Activated naive CD4-positive, alpha-beta T cell treated with anti-CD3 and anti-CD28 coated beads, Interleukin-2, amount 50 U/mL, for 72 hours (primary cell): Measurements from ENCODE around the gene ADI1. TPM values are rescaled to one million over a fixed set of nuclear protein-coding genes. Genes with fewer than 3 reads are reported as not detected.
A peak's percentile ranks its signal among the peaks of the same experiment; 100 is the strongest.
"Not testable (repeated sequence)": the region's sequence is repeated elsewhere in the genome, so short reads cannot be mapped to it uniquely, and the experiment has no call there.

Source experiments
- ATAC-seq, 2 donors: fragments of 150-1000 bp; cut with Tn5 transposase; 2 replicates each; pipeline ENCODE4 v1.10.0; 2021; ENCODE audit warnings: mild to moderate bottlenecking in 2 of 2, moderate library complexity in 2 of 2
- DNase-seq, 2 donors: peaks; one replicate each; pipeline ENCODE4 v3.0.0; 2021 to 2022; ENCODE audit warnings: low spot score in 2 of 2
- H3K27ac Mint-ChIP-seq, 2 donors: one replicate each; pipeline ENCODE4 v1.8.0; 2022; ENCODE audit warnings: mild to moderate bottlenecking in 2 of 2, mixed read lengths in 2 of 2
- H3K36me3 Mint-ChIP-seq, 2 donors: one replicate each; pipeline ENCODE4 v1.8.0; 2022; ENCODE audit warnings: mixed read lengths in 2 of 2
- H3K9me3 Mint-ChIP-seq, 2 donors: one replicate each; pipeline ENCODE4 v1.8.0; 2022; ENCODE audit warnings: mixed read lengths in 2 of 2
- total RNA-seq, 2 donors: library from RNA; stranded (reverse); gene quantifications; one replicate each; pipeline ENCODE4 v1.2.3, GENCODE V29; 2022

ADI1 gene
- total RNA-seq, 2 donors from 2014 or later = 29.3 to 39.3 TPM

DNA sequence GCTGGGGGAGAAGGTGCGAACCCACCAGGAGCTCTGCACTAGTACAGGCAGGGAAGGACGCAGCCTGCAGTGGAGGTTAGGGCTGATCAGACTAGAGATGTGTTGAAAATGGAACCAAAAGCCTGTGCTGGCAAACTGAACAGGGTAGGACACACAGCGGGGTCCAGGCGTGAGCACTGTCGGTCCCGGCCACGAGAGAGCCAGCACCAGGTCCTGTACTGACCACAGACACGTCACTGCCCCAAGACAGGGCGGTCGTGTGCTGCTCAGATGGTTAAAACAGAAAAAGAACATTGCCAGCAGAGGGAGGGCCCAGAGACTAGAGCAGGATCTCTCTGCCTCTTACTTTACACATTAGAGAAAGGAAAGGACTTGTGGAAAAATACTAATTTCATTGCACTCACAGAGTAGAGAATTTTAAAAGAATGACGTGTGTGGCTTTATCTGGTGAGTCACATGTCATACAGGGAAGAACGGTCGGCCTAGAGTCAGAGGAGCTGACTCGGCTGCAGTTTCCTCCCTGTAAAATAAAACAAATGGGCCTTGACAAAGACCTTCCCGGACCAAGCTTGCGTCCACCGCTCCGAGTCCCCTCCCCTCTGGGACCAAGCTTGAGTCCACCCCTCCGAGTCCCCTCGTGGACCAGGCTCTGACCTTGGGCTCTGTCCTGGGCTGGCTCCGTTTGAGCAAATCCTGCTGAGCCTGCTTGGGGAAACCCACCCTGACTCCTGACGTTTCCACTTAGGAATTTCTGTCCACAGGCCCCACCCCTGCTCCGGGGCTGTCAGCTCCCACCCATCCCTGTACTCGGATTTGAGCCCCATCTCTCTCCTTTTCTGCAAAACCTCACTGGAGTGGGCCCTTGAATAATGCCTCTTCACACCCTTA, 16.7 kb upstream of the ADI1 start:
- Mint-ChIP-seq H3K27ac (peak overlapping the region; percentile 76 to 87), H3K9me3 (no peaks in the 10 kb centered on the region), H3K36me3 (peaks cover 0 to 7% of the 10 kb centered on the region in 2 donors)
- DNase-seq (no peak), ATAC-seq (peak; percentile 69 to 86)

DNA sequence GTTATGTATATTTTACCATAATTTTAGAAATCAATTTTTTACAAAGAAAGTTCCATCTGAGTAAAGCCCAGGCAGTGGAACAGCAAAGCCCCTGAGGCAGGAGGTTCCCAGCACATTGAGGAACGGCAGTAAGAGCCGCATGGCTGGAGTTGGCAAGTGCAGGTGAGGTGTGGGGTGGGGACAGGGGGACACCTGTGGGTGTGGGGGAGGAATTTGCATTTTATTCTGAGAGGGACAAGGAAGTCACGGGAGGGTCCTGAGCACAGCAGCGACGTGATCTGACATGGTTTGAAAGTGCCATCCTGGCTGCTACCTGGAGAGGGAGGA, 16.1 kb upstream of the ADI1 start:
- no peaks in the 10 kb centered on the region for H3K9me3 Mint-ChIP-seq
- peak overlapping the region in 1 of 2 donors; percentile 87 for H3K27ac Mint-ChIP-seq
- no peak for ATAC-seq
- H3K36me3 Mint-ChIP-seq = peaks cover 0 to 7% of the 10 kb centered on the region in 2 donors
- no peak for DNase-seq

DNA sequence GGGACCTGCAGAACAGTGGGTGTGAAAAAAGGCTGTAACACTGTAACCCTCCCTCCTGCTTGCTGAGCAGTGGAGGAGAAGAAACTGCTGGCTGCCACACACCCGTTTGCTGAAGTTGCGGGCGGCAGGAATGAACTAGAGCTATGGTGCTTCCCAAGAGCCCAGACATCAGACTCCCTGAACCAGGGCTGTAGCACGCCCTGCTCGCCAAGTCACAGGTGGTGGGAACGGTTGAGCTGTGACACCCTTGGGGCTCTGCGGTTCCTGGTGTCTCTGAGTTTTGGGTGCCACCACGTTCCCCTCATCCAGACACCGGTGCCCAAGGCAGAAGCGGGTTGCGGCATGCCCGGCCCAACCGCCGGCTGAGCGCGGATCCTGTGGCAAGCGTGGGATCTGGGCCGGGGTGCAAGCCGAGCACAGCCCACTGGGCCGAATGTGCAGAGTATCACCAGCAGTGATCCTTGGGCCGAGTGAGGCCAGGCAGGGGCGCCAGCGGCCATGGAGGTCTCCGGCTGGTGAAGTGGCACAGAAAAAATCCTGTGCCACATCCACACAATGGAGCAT, 15.0 kb upstream of the ADI1 start:
- ATAC-seq (no peak), DNase-seq (no peak)
- Mint-ChIP-seq H3K9me3 (no peaks in the 10 kb centered on the region), H3K27ac (no peak overlapping the region), H3K36me3 (peaks cover 0 to 1% of the 10 kb centered on the region in 2 donors)

DNA sequence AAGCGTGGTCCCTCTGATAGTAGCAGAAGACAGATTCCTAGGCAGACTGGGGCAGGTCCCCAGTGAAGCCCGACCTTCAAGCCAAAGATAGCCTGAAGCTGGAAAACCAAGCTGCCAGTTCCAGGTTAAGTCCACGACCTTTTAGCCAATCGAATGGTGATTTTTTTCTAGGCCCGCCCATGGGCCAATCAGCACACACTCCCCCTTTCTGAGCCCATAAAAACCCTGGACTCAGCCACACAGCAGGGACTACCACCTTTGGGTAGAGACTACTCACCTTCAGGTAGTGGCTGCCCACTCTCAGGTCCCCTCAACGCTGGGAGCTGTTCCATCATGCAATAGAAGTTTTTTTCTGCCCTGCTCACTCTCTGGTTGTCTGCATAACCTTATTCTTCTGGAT, 14.5 kb upstream of the ADI1 start:
- H3K36me3 Mint-ChIP-seq = no peaks in the 10 kb centered on the region
- DNase-seq (no peak), ATAC-seq (no peak)
- no peak overlapping the region for H3K27ac Mint-ChIP-seq
- no peaks in the 10 kb centered on the region for H3K9me3 Mint-ChIP-seq

DNA sequence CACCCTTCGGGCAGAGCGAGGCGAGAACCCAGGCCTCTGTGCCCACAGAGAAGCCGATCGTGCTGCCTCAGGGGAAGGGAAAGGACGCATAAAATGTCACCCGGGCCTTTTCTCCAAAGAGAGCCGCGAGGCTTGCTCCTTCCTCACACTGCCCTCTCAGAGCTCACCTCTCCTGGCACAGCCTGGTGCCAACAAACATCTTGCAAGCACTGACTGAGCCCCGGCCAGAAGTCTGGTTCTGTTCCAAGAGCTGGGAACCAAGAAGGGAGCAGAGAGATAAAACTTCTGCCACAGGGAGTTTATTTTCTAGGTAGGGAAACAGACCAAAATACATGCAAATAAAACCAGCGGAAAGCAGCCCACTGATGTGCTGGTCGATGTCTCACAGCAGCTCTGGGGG, 13.6 kb upstream of the ADI1 start:
- Mint-ChIP-seq H3K27ac (no peak overlapping the region), H3K36me3 (no peaks in the 10 kb centered on the region), H3K9me3 (no peaks in the 10 kb centered on the region)
- DNase-seq (no peak), ATAC-seq (no peak)

DNA sequence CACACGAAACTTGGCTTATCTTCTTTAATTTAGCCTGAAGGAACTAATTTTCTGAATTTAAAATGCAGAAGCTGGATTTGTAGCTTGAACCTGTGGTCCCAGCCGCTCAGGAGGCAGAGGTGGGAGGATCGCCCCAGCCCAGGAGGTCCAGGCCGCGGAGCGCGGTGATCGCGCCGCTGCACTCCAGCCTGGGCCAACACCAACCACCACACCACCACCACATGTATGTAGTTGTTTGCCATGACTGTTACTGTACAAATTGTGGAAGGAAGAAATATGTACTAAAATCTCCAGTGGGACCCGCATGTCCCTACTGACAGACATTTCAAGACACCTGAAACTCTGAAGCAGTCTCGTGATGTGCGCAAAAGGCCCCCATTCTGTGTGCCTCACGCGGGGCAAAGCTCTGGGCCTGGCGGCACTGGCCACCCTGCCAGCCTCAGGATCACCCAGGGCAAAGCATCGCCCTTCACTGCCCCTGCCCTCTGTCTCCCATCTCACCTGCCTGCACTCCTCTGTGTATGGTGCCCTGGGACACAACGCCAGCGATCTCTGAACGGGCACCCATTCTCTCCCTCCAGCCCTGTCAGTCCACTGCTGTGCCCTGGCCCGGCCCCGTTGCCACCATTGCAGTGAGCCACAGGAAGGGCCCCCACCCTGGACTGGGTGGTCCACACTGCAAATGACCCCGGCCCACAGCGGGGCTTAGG, 10.1 kb upstream of the ADI1 start:
- Mint-ChIP-seq H3K36me3 (no peaks in the 10 kb centered on the region), H3K27ac (no peak overlapping the region), H3K9me3 (no peaks in the 10 kb centered on the region)
- ATAC-seq = no peak
- no peak for DNase-seq

DNA sequence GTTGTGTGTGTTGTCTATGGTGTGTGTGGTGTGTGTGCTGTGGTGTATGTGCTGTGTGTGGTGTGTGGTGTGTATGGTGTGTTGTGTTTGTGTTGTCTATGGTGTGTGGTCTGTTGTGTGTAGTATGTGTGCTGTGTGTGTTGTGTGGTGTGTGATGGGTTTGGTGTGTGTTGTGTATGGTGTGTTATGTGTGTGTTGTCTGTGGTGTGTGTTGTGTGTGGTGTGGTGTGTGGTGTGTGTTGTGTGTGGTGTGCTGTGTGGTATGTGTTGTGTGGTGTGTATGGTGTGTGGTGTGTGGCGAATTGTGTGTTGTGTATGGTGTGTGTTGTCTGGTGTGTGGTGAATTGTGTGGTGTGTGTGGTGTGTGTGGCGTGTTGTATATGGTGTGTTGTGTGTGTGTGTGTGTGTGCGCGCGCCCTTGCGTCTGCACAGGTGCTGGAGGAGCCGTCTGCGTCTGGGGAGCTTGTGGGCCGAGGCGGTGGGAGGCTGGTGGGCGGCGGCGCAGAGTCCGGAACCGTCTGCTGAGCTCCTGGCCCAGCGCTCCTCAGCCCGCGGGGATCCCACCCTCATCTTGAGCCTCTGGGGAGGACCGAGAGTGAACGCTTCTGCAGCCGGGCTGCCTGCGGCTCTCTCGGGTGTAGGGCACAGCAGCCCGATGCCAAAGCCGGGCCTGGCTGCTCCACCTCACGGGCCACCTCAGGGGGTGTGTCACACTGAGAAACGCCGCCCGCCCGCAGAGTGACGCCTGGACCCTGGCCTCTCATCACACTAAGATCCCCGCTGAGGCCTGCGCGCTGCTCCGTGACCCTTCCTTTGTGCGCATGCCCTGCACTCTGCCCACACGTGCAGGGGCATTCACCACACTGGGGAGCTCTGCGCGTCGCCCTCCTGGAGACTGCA, 8.8 kb upstream of the ADI1 start:
- no peaks in the 10 kb centered on the region for H3K36me3 Mint-ChIP-seq
- no peaks in the 10 kb centered on the region for H3K9me3 Mint-ChIP-seq
- no peak overlapping the region for H3K27ac Mint-ChIP-seq
- ATAC-seq = peak in 1 of 2 donors; percentile 32
- no peak for DNase-seq

DNA sequence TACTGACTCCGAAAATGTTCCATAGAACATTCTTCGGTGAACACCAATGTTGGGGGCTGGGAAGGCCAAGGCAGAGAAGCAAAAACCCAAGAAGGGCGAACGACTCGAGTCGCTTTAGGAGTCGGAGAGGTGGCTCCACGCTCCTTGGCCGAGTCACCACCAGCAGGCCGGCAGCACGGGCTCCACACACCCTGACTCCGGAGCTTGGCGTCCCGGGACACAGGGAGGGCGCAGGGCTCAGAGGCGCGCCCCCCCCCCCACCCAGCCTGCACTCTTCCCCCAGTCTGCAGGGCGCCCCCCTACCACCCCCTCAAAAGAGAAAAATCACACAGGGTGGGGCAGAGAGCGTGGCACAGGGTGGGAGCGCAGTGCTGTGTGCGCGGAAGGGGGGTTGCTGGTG, 7.5 kb upstream of the ADI1 start:
- Mint-ChIP-seq H3K36me3 (no peaks in the 10 kb centered on the region), H3K9me3 (no peaks in the 10 kb centered on the region), H3K27ac (no peak overlapping the region)
- ATAC-seq (no peak), DNase-seq (no peak)

DNA sequence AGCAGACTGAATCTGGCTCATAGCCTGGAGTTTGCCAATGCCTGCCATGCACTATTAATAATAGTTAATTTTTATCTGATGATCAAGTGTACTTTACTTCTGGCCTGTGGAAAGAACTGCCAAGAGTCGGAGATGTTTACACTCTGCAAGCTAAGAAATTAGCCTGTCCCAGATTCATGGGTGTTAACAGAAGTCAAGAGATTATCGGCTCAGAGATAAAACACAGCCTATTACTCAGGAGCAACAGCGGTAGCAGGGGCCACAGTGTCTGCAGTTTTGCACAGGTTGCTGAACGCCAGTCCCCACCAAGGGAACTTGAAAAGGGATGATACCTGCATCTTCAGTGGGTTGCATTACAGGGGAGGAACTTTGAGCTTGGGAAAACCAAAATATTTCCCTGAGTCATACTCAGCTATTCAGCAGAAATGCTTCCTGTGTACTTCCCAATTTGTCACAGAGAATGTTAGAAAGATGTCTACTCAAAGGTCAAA, 4.3 kb upstream of the ADI1 start:
- no peak for ATAC-seq
- H3K27ac Mint-ChIP-seq = no peak overlapping the region
- DNase-seq = no peak
- H3K36me3 Mint-ChIP-seq = peaks cover 0 to 14% of the 10 kb centered on the region in 2 donors
- no peaks in the 10 kb centered on the region for H3K9me3 Mint-ChIP-seq

DNA sequence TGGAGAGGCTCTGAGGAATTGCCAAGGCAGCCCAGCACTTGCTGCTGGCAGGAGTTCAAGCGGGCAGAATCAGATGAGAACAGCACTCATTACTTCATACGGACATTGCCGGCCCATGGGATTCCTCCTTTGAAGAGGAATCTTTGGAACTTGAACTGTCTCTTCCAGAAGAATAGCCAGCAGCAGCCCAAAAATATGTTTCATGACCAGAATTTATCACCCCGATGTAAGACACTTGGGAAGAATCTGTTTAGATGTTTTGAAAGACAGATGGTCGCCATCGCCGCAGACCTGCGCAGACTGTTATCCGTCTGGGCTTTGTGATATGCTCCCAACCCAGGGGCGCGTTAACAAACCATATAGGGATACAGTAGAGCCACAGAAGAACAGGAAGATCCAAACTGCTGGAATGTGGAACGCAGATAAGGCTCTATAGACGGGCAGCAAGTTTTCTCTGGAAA, 3.7 kb upstream of the ADI1 start:
- no peak for ATAC-seq
- Mint-ChIP-seq H3K36me3 (peaks cover 0 to 14% of the 10 kb centered on the region in 2 donors), H3K27ac (no peak overlapping the region), H3K9me3 (no peaks in the 10 kb centered on the region)
- DNase-seq = no peak

DNA sequence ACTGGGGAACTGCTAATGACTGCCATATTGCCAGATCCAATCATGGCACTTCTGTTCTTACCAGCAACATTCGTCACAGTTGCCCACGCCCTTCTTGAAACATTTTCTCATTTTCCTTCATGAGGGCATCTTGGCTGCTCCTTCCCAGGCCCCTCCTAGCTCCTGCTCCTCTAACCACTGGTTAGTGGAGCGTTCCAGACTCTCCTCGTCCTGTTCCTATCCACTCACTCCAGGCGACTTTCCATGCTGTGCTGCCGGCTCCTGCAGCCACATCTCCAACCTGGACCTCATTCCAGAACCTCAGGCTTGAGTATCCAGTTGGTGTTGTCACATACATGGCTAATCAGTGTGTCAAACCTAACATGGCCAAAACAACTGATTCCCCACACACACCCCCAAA, 1.3 kb upstream of the ADI1 start:
- peaks cover 3% of the 10 kb centered on the region in 2 donors for H3K9me3 Mint-ChIP-seq
- peaks cover 4 to 18% of the 10 kb centered on the region in 2 donors for H3K36me3 Mint-ChIP-seq
- ATAC-seq (no peak), DNase-seq (no peak)
- H3K27ac Mint-ChIP-seq = peak overlapping the region; percentile 7 to 9

DNA sequence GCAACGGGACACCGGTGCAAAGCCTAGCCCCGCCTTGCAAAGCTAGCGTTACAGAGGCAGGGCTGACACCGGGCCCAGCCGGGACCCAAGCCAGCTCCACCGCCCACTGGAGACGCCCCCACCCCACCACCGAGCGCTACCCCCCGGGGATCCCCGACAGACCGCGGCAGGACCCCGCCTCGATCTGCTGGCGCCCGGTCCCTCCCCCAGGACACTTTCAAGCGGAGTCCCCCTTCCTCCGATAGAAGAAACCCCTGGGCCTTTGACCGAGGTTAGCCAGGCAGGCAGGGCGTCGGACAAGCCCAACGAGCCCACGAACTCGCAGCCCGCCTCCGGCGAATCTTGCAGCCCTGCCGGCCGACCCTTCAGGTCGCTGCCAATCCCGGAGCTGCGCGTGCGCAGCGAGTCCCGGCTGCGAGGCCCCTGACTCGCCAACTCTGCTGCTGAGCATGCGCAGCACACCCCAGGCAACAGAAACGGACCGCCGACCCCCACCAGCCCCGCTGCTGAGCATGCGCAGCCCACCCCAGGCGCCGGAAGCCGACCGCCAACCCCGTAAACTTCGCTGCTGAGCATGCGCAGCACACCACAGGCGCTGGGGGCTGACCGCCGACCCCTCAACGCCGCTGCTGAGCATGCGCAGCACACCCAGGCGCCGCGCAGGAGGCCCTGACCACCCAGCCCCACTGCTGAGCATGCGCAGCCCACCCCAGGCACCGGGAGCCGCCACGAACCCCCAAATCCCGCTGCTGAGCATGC, 656 bp downstream of the ADI1 start:
- peak; percentile 71 to 81 for ATAC-seq
- H3K9me3 Mint-ChIP-seq = peaks cover 4 to 5% of the 10 kb centered on the region in 2 donors
- peaks cover 22 to 31% of the 10 kb centered on the region in 2 donors for H3K36me3 Mint-ChIP-seq
- DNase-seq = peak; percentile 97 to 98
- peak overlapping the region; percentile 84 to 92 for H3K27ac Mint-ChIP-seq

DNA sequence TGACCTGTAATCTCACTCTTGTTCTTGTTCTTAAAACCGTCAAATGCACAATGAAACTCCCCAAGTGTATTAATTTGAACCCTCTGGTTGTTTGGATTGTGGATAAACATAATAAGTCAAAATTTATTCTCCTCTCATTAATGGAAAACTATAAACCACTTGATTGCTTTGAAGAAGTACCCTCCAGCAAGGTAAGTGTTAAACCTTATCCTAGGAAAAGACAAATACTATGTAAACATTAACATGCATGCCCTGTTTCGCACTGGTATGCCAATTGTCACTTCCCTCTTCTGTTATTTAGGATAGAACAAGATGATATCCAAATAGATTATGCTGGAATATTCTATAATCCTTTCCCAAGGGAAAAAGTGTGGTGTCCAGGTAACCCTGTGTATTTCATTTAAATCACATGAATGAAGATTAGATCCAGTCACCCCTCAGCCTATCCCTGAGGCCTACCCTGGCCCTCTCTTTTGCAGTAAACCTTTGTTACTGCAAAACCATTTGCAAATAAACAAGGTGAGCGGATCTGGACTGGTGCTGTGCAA, 1.3 kb downstream of the ADI1 start:
- Mint-ChIP-seq H3K36me3 (peaks cover 27 to 37% of the 10 kb centered on the region in 2 donors), H3K9me3 (peaks cover 4 to 5% of the 10 kb centered on the region in 2 donors), H3K27ac (peak overlapping the region; percentile 84 to 92)
- DNase-seq (no peak), ATAC-seq (no peak)

DNA sequence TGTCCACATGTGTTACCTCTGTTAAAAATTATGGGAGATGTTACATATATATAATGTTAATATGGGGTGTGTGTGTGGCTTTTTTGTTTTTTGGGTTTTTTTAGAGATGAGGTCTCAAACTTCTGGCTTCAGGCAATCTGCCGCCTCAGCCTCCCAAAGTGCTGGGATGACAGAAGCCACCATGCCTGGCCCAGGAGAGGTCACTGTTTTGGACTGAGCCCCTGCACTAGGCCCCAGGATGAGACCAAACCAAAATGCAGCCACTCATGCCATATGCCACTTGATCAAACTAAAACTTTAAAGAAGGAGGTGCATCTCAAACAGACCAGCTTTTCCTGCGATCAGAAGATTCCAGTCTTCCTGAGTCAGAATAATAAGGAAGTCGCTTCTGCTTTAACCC, 2.5 kb downstream of the ADI1 start:
- Mint-ChIP-seq H3K9me3 (peaks cover 4 to 5% of the 10 kb centered on the region in 2 donors), H3K36me3 (peaks cover 36 to 49% of the 10 kb centered on the region in 2 donors), H3K27ac (no peak overlapping the region)
- no peak for DNase-seq
- no peak for ATAC-seq

DNA sequence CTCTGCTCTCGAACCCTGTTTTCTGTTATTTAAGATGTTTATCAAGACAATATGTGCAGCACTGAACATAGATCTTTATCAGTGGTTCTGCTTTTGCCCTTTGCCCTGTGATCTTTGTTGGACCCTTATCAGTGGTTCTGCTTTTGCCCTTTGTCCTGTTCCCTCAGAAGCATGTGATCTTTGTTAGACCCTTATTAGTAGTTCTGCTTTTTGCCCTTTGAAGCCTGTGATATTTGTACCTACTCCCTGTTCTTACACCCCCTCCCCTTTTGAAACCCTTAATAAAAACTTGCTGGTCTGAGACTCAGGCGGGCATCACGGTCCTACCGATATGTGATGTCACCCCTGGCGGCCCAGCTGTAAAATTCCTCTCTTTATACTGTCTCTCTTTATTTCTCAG, 3.9 kb downstream of the ADI1 start:
- ATAC-seq, DNase-seq, H3K27ac Mint-ChIP-seq: not testable (repeated sequence)
- peaks cover 50 to 53% of the 10 kb centered on the region in 2 donors for H3K36me3 Mint-ChIP-seq
- H3K9me3 Mint-ChIP-seq = peaks cover 8 to 11% of the 10 kb centered on the region in 2 donors
